H1 (cell line): ENCODE results near the gene ALLC. TPM values are rescaled to one million over a fixed set of nuclear protein-coding genes. Genes with fewer than 3 reads are reported as not detected.

ENCODE experiments used
- CTCF ChIA-PET: fragments of 300-600 bp; sonication (Branson Sonifier 250); formaldehyde crosslinking; loops from one replicate; lab custom pipeline; 2021; ENCODE audit not compliant: partially characterized antibody; lab: Charles Lee
- POLR2A ChIA-PET: fragments of 300-600 bp; sonication (Branson Sonifier 250); formaldehyde crosslinking; loops from one replicate; lab custom pipeline; 2021; ENCODE audit warnings: inconsistent platforms; ENCODE audit not compliant: partially characterized antibody; lab: Charles Lee
- DNase-seq, 2 experiments: peaks; one replicate each; pipeline versions ENCODE4 v3.0.0 to v3.0.0-alpha.2; 2010 to 2022; ENCODE audit warnings: low spot score in 2 of 2, low read depth in 1 of 2, mixed read lengths in 1 of 2
- FAIRE-seq: peaks from 2 replicates; lab custom pipeline; 2011; peaks lifted over from hg19 to GRCh38; lab: Jason Lieb, UNC
- H2AFZ ChIP-seq: 2 replicates; pipeline ENCODE4 v1.8.1; 2012; ENCODE audit warnings: low read length, inconsistent platforms
- H2AK5ac ChIP-seq: 2 replicates; pipeline ENCODE4 v1.6.1; 2013; ENCODE audit warnings: low read depth, low read length
- H2BK120ac ChIP-seq: replicated peaks from 2 replicates; pipeline ENCODE3; 2013; ENCODE audit warnings: low read depth, low read length, inconsistent platforms
- H2BK12ac ChIP-seq: 2 replicates; pipeline ENCODE4 v1.6.1; 2013; ENCODE audit warnings: low read depth, low read length
- H2BK15ac ChIP-seq: 2 replicates; pipeline ENCODE4 v1.6.1; 2013; ENCODE audit warnings: low read length
- H2BK20ac ChIP-seq: 2 replicates; pipeline ENCODE4 v1.6.1; 2013; ENCODE audit warnings: low read length
- H2BK5ac ChIP-seq: 2 replicates; pipeline ENCODE4 v1.6.1; 2013; ENCODE audit warnings: low read depth, low read length
- H3K14ac ChIP-seq: 2 replicates; pipeline ENCODE4 v1.6.1; 2013; ENCODE audit warnings: inconsistent platforms; ENCODE audit not compliant: insufficient read length
- H3K18ac ChIP-seq: 2 replicates; pipeline ENCODE4 v1.6.1; 2013; ENCODE audit warnings: low read length; ENCODE audit errors: extremely low read depth
- H3K23ac ChIP-seq: 2 replicates; pipeline ENCODE4 v1.6.1; 2013; ENCODE audit warnings: inconsistent platforms; ENCODE audit not compliant: insufficient read length
- H3K23me2 ChIP-seq: 2 replicates; pipeline ENCODE4 v1.6.1; 2013; ENCODE audit warnings: low read depth, low read length
- H3K27ac ChIP-seq: 2 replicates; pipeline ENCODE4 v1.6.1; 2011; ENCODE audit warnings: low read depth, low read length, inconsistent platforms
- H3K27me3 ChIP-seq, 4 experiments: replicated peaks in 1 of 4; 1 replicate in 1 of 4; 2 replicates in 3 of 4; pipeline versions ENCODE4 v1.6.1 to v1.8.1; 2011 to 2013; ENCODE audit warnings: low read length in 3 of 4, mild to moderate bottlenecking in 3 of 4, inconsistent platforms in 2 of 4, mixed read lengths in 2 of 4, moderate library complexity in 1 of 4; ENCODE audit not compliant: control insufficient read depth in 3 of 4, insufficient read depth in 3 of 4; ENCODE audit errors: extremely low read depth in 1 of 4
- H3K36me3 ChIP-seq, 4 experiments: 2 replicates each; pipeline versions ENCODE4 v1.6.1 to v1.8.1; 2011 to 2013; ENCODE audit warnings: mild to moderate bottlenecking in 4 of 4, low read length in 3 of 4, moderate library complexity in 2 of 4, control low read depth in 1 of 4, inconsistent platforms in 1 of 4; ENCODE audit not compliant: insufficient read depth in 4 of 4, control insufficient read depth in 2 of 4
- H3K4ac ChIP-seq: replicated peaks from 2 replicates; pipeline ENCODE3; 2013; ENCODE audit warnings: low read length, low read depth, mixed read lengths, inconsistent platforms; ENCODE audit not compliant: insufficient read length
- H3K4me1 ChIP-seq, 4 experiments: replicated peaks in 1 of 4; 1 replicate in 1 of 4; 2 replicates in 3 of 4; pipeline versions ENCODE4 v1.6.1 to v1.8.1; 2011 to 2013; ENCODE audit warnings: low read length in 3 of 4, inconsistent platforms in 2 of 4, mixed read lengths in 1 of 4; ENCODE audit not compliant: insufficient read depth in 4 of 4, control insufficient read depth in 3 of 4
- H3K4me2 ChIP-seq, 2 experiments: 2 replicates each; pipeline versions ENCODE4 v1.6.1 to v1.8.1; 2011 to 2013; ENCODE audit warnings: low read depth in 2 of 2, low read length in 2 of 2, control low read depth in 1 of 2, inconsistent platforms in 1 of 2, mild to moderate bottlenecking in 1 of 2; ENCODE audit not compliant: insufficient read depth in 1 of 2
- H3K4me3 ChIP-seq, 4 experiments: fragments of 200-600, 300-600 bp in 1 of 4; sonication (generic), shearing (Covaris generic), sonication (Bioruptor Twin) in 1 of 4; 2 replicates each; pipeline versions ENCODE4 v1.5.1 to v1.8.1; 2011 to 2016; ENCODE audit warnings: low read length in 4 of 4, low read depth in 3 of 4, control low read depth in 2 of 4, inconsistent platforms in 2 of 4, mild to moderate bottlenecking in 2 of 4, mixed read lengths in 1 of 4, moderate library complexity in 1 of 4; ENCODE audit not compliant: insufficient read depth in 2 of 4; ENCODE audit errors: extremely low read depth in 1 of 4
- H3K56ac ChIP-seq: replicated peaks from 2 replicates; pipeline ENCODE3; 2013; ENCODE audit warnings: low read depth, mild to moderate bottlenecking, mixed read lengths, low read length, inconsistent platforms; ENCODE audit not compliant: insufficient read length
- H3K79me1 ChIP-seq: 2 replicates; pipeline ENCODE4 v1.6.1; 2013; ENCODE audit warnings: low read depth, low read length, control low read depth
- H3K79me2 ChIP-seq, 2 experiments: 2 replicates each; pipeline versions ENCODE4 v1.6.1 to v1.8.1; 2012 to 2013; ENCODE audit warnings: low read length in 2 of 2, mild to moderate bottlenecking in 2 of 2, inconsistent platforms in 1 of 2; ENCODE audit not compliant: insufficient read depth in 2 of 2, control insufficient read depth in 1 of 2
- H3K9ac ChIP-seq, 4 experiments: replicated peaks in 1 of 4; 1 replicate in 1 of 4; 2 replicates in 3 of 4; pipeline versions ENCODE4 v1.6.1 to v1.8.1; 2011 to 2013; ENCODE audit warnings: low read depth in 3 of 4, low read length in 3 of 4, control low read depth in 2 of 4, mild to moderate bottlenecking in 2 of 4, moderate library complexity in 2 of 4, inconsistent platforms in 1 of 4; ENCODE audit errors: extremely low read depth in 1 of 4
- H3K9me3 ChIP-seq, 2 experiments: 2 replicates each; pipeline versions ENCODE4 v1.6.1 to v1.8.1; 2012 to 2013; ENCODE audit warnings: mild to moderate bottlenecking in 2 of 2, moderate library complexity in 2 of 2, control low read depth in 1 of 2, inconsistent platforms in 1 of 2, low read depth in 1 of 2, low read length in 1 of 2, mixed read lengths in 1 of 2; ENCODE audit not compliant: insufficient read depth in 2 of 2
- H4K20me1 ChIP-seq, 2 experiments: replicated peaks in 1 of 2; 2 replicates each; pipeline versions ENCODE3 to v1.8.1; 2011 to 2013; ENCODE audit warnings: inconsistent platforms in 2 of 2, low read length in 2 of 2, mild to moderate bottlenecking in 1 of 2; ENCODE audit not compliant: insufficient read depth in 2 of 2, control insufficient read depth in 1 of 2
- H4K5ac ChIP-seq: 2 replicates; pipeline ENCODE4 v1.6.1; 2013; ENCODE audit warnings: low read length, low read depth, mixed read lengths, inconsistent platforms; ENCODE audit not compliant: insufficient read length
- H4K8ac ChIP-seq: 2 replicates; pipeline ENCODE4 v1.8.0; 2013; ENCODE audit warnings: mild to moderate bottlenecking, moderate library complexity, low read length, inconsistent platforms; ENCODE audit not compliant: insufficient read depth; ENCODE audit errors: extremely low read depth
- H4K91ac ChIP-seq: replicated peaks from 2 replicates; pipeline ENCODE3; 2013; ENCODE audit warnings: low read length, mixed read lengths, inconsistent platforms; ENCODE audit not compliant: insufficient read length
- KDM1A ChIP-seq: fragments of 200-600, 300-600 bp; sonication (generic); IDR thresholded peaks from 2 replicates; pipeline ENCODE4 v1.7.1; 2016; ENCODE audit warnings: mild to moderate bottlenecking, low read length, borderline replicate concordance
- WGBS, 2 experiments: shearing (Covaris generic) in 1 of 2; methylation state at CpG; one replicate each; pipeline versions ENCODE4 v1.1.6 to v1.1.7; 2013 to 2015; ENCODE audit warnings: low lambda C conversion rate in 2 of 2, mixed read lengths in 2 of 2, inconsistent platforms in 1 of 2, low coverage in 1 of 2, missing lambda C conversion rate in 1 of 2; ENCODE audit not compliant: insufficient replicate concordance in 2 of 2, insufficient coverage in 1 of 2, insufficient read length in 1 of 2; ENCODE audit errors: extremely low coverage in 1 of 2, missing lambda C conversion rate in 1 of 2; 5-methylcytosine and 5-hydroxymethylcytosine counted together
- polyA plus RNA-seq, 7 experiments: library from polyadenylated mRNA; depleted of rRNA in 3 of 7; stranded (reverse) in 5 of 7; unstranded in 2 of 7; fragments of >200 nt in 5 of 7; fragments of 200-250 nt in 2 of 7; gene quantifications; 1 replicate in 5 of 7; 2 replicates in 1 of 7; 4 replicates in 1 of 7; pipeline versions ENCODE4 v1.2.1 to v1.2.3, GENCODE V29; 2011 to 2013; ENCODE audit warnings: missing spikeins in 2 of 7, mixed read lengths in 2 of 7
- total RNA-seq: library from RNA; stranded (reverse); fragmentation: NEBNext Ultra II Directional; extraction: Animal tissue kit (Norgen Biotek cat#: 25700); gene quantifications from 2 replicates; pipeline ENCODE4 v1.2.1, GENCODE V29; 2021

The ALLC gene
- total and polyA plus RNA-seq, 2 of the 8 experiments (the other 6 are each of a cell fraction or from before 2014, with no cell fraction given): not detected

DNA sequence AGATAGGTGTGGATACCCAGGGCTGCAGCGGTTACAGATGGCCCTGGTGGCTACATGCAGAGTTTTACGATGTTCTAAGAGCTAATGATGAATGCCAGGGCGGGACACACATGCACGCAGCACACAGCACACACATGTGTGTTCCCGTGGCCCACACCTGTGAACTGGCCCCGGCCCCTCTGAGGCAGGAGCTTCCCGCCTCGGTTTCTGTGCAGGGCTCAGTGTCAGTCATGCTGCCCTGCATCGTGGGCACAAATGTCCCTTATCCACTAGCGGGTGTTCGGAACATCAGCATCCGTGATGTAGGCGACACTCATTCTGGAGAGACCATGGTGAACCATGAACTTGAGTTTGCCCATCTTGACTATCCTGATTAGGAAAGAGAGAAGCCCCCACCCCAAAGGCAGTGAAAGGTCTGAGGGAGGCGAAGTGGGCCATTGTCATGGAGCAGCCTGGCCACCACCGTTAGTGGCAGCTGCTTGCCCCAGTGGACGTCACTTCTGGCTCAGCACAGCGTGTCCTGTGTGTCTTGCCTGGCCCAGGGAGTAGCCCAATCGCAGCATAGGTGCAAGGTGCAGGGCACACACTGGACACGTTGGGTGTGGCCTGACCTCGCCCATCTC lies 89.1 kb downstream of the ALLC start:
- Histone ChIP-seq H4K5ac (no peak overlapping the region), H3K4me2 (no peak overlapping the region), H2BK5ac (no peak overlapping the region), H3K14ac (no peak overlapping the region), H2AFZ (no peak overlapping the region), H3K4me3 (no peak overlapping the region), H3K79me1 (no peaks in the 10 kb centered on the region), H3K9me3 (no peaks in the 10 kb centered on the region), H3K36me3 (no peaks in the 10 kb centered on the region), H3K23ac (no peak overlapping the region), H3K27me3 (no peaks in the 10 kb centered on the region), H2BK120ac (no peak overlapping the region), H3K56ac (no peak overlapping the region), H3K27ac (no peak overlapping the region), H2BK12ac (no peak overlapping the region), H4K8ac (no peak overlapping the region), H3K9ac (no peak overlapping the region), H2AK5ac (no peak overlapping the region), H3K79me2 (no peaks in the 10 kb centered on the region), H4K20me1 (no peaks in the 10 kb centered on the region), H3K4ac (no peak overlapping the region), H3K18ac (no peak overlapping the region), H3K23me2 (no peaks in the 10 kb centered on the region; the same call in 1 of the 2 replicates), H3K4me1 (no peaks in the 10 kb centered on the region), H2BK20ac (no peak overlapping the region), H2BK15ac (no peak overlapping the region), H4K91ac (no peak overlapping the region)
- WGBS, 2 experiments: 91% methylated on average over 20 of the region's 20 CpGs; no CpG with 5 or more reads in 1 of the 2 experiments
- ChIA-PET CTCF (interaction anchor here (0.6 to 2.9 kb wide), 6 partner anchors 11 to 78 kb away, joined by 3 to 10 read pairs (median 4); no protein-coding TSS in a partner anchor), POLR2A (no interaction called here)
- no peak for TF ChIP-seq KDM1A
- no peak for DNase-seq
- no peak for FAIRE-seq
